Fibroblast of lung (primary cell): Measurements from ENCODE around the gene DPM2. TPM values are rescaled to one million over a fixed set of nuclear protein-coding genes. Genes with fewer than 3 reads are reported as not detected.

ENCODE experiments used
- DNase-seq, 2 donors: peaks; one replicate each; pipeline versions ENCODE4 v3.0.0 to v3.0.0-alpha.2; 2010; ENCODE audit warnings: low read depth in 2 of 2
- H2AFZ ChIP-seq: 2 replicates; pipeline ENCODE4 v1.5.1; 2012; ENCODE audit warnings: low read length, control low read depth, inconsistent platforms
- H3K27ac ChIP-seq: 2 replicates; pipeline ENCODE4 v1.5.1; 2011; ENCODE audit warnings: low read length, control low read depth; ENCODE audit not compliant: insufficient read depth
- H3K27me3 ChIP-seq: 2 replicates; pipeline ENCODE4 v1.5.1; 2011; ENCODE audit warnings: mild to moderate bottlenecking, low read length; ENCODE audit not compliant: control insufficient read depth, insufficient read depth
- H3K36me3 ChIP-seq: 2 replicates; pipeline ENCODE4 v1.5.1; 2011; ENCODE audit warnings: low read length; ENCODE audit not compliant: control insufficient read depth, insufficient read depth
- H3K4me1 ChIP-seq: 2 replicates; pipeline ENCODE4 v1.5.1; 2011; ENCODE audit warnings: low read length; ENCODE audit not compliant: control insufficient read depth, insufficient read depth; ENCODE audit errors: extremely low read depth
- H3K4me2 ChIP-seq: 2 replicates; pipeline ENCODE4 v1.5.1; 2011; ENCODE audit warnings: low read length, control low read depth; ENCODE audit not compliant: insufficient read depth; ENCODE audit errors: extremely low read depth
- H3K4me3 ChIP-seq, 4 experiments: fragments of 200-600 bp in 1 of 4; sonication (generic) in 1 of 4; replicated peaks in 1 of 4; 2 replicates each; pipeline ENCODE4 v1.5.1; 2011 to 2016; ENCODE audit warnings: low read length in 4 of 4, low read depth in 3 of 4, mild to moderate bottlenecking in 3 of 4, control low read depth in 2 of 4, inconsistent platforms in 1 of 4, mixed read lengths in 1 of 4; ENCODE audit not compliant: insufficient read depth in 1 of 4; ENCODE audit errors: control extremely low read depth in 1 of 4
- H3K79me2 ChIP-seq: 2 replicates; pipeline ENCODE4 v1.5.1; 2012; ENCODE audit warnings: mild to moderate bottlenecking, low read length, inconsistent platforms; ENCODE audit not compliant: control insufficient read depth, insufficient read depth
- H3K9ac ChIP-seq: 2 replicates; pipeline ENCODE4 v1.5.1; 2011; ENCODE audit warnings: mild to moderate bottlenecking, low read length, control low read depth; ENCODE audit not compliant: insufficient read depth
- H3K9me3 ChIP-seq: 2 replicates; pipeline ENCODE4 v1.5.1; 2012; ENCODE audit warnings: low read depth, low read length; ENCODE audit not compliant: control insufficient read depth, insufficient read depth
- H4K20me1 ChIP-seq: 2 replicates; pipeline ENCODE4 v1.5.1; 2011; ENCODE audit warnings: low read length; ENCODE audit not compliant: control insufficient read depth, insufficient read depth; ENCODE audit errors: extremely low read depth
- CTCF ChIP-seq, 2 donors: IDR thresholded peaks in 1 of 2; conservative IDR thresholded peaks in 1 of 2; 1 replicate in 1 of 2; 2 replicates in 1 of 2; pipeline ENCODE4 v1.5.1; 2011 to 2012; ENCODE audit warnings: low read length in 2 of 2, control low read depth in 1 of 2, inconsistent platforms in 1 of 2, low read depth in 1 of 2, mild to moderate bottlenecking in 1 of 2
- EZH2 ChIP-seq: IDR thresholded peaks from 2 replicates; pipeline ENCODE4 v1.5.1; 2012; ENCODE audit warnings: low read length, control low read depth, mild to moderate bottlenecking; ENCODE audit errors: missing control alignments
- polyA plus RNA-seq, 2 donors: library from polyadenylated mRNA; depleted of rRNA in 1 of 2; stranded (reverse) in 1 of 2; unstranded in 1 of 2; fragments of >200 nt; gene quantifications; 2 replicates each; pipeline ENCODE4 v1.2.1, GENCODE V29; 2011 to 2012; ENCODE audit warnings: missing spikeins in 1 of 2
- total RNA-seq: library from RNA; depleted of rRNA; stranded (reverse); fragments of >200 nt; gene quantifications from 2 replicates; pipeline ENCODE4 v1.2.1, GENCODE V29; 2014

Gene DPM2
- total and polyA plus RNA-seq, 2 donors (not counting 1 experiment from before 2014, with no cell fraction given): 11.7 to 24.1 TPM

GRCh38 chr9:127953154-127953553 is 15.5 kb upstream of the DPM2 start:
- Histone ChIP-seq H3K79me2 (peaks cover 3% of the 10 kb centered on the region), H3K9me3 (no peaks in the 10 kb centered on the region), H3K36me3 (no peaks in the 10 kb centered on the region), H3K4me2 (no peak overlapping the region), H4K20me1 (no peaks in the 10 kb centered on the region), H3K27ac (no peak overlapping the region), H3K4me1 (peaks cover 2% of the 10 kb centered on the region), H3K4me3 (no peak overlapping the region), H3K9ac (no peak overlapping the region), H3K27me3 (no peaks in the 10 kb centered on the region), H2AFZ (no peak overlapping the region)
- no peak for DNase-seq
- TF ChIP-seq CTCF (conservative IDR thresholded peaks at IDR 0.05 in 1 of 2, IDR thresholded peaks at IDR 0.05 in 1 of 2; ENCODE audit: low read depth in 1 of 2, low read length in 2 of 2) (no peak), EZH2 (no peak)

GRCh38 chr9:127950513-127951289 is 13.0 kb upstream of the DPM2 start:
- no peak overlapping the region for H3K4me2 ChIP-seq
- no peak for DNase-seq
- H4K20me1 ChIP-seq: no peaks in the 10 kb centered on the region
- H3K9ac ChIP-seq: no peak overlapping the region
- H3K36me3 ChIP-seq: peaks cover 3% of the 10 kb centered on the region
- H3K79me2 ChIP-seq: peaks cover 1% of the 10 kb centered on the region
- H3K4me1 ChIP-seq: peaks cover 2% of the 10 kb centered on the region
- H3K27ac ChIP-seq: no peak overlapping the region
- TF ChIP-seq CTCF (conservative IDR thresholded peaks at IDR 0.05 in 1 of 2, IDR thresholded peaks at IDR 0.05 in 1 of 2; ENCODE audit: low read depth in 1 of 2, low read length in 2 of 2): no peak
- no peak for TF ChIP-seq EZH2
- no peak overlapping the region for H2AFZ ChIP-seq
- H3K9me3 ChIP-seq: no peaks in the 10 kb centered on the region
- no peak overlapping the region for H3K4me3 ChIP-seq
- no peaks in the 10 kb centered on the region for H3K27me3 ChIP-seq

- H3K9me3 ChIP-seq: no peaks in the 10 kb centered on the region
- H3K79me2 ChIP-seq: no peaks in the 10 kb centered on the region
- H4K20me1 ChIP-seq: no peaks in the 10 kb centered on the region
- no peak overlapping the region for H3K4me3 ChIP-seq
- no peak overlapping the region for H3K9ac ChIP-seq
- no peak overlapping the region for H3K4me2 ChIP-seq
- H2AFZ ChIP-seq: no peak overlapping the region
- no peak for DNase-seq
- H3K36me3 ChIP-seq: peaks cover 3% of the 10 kb centered on the region
- H3K27me3 ChIP-seq: no peaks in the 10 kb centered on the region
- TF ChIP-seq EZH2 (no peak), CTCF (conservative IDR thresholded peaks at IDR 0.05 in 1 of 2, IDR thresholded peaks at IDR 0.05 in 1 of 2; ENCODE audit: low read depth in 1 of 2, low read length in 2 of 2) (no peak)
- no peak overlapping the region for H3K27ac ChIP-seq
- no peaks in the 10 kb centered on the region for H3K4me1 ChIP-seq
These were observed 12.3 kb upstream of the DPM2 start for GRCh38 chr9:127949827-127950512.
